ENCODE results near the gene REXO4.

REXO4 gene

DNA sequence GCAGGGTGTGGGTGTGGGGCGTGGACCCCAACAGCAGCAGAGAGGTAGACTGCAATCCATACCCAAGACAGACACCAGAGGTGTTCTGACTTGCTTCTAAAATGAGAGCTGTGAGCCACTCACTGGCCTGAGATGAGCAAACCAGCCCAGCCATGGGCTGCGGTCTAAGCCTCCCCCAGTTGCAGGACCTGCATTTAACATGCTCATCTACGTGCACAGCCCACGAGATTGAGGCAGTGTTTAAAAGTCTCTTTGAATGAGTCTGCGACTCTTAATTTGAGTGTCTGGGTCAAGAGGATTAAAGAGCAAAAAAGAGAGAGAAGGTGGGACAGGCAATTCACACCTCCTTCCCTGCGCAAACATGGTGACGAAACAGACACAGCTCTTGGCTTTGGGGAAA, 47.9 kb downstream of the REXO4 start:
- no peak for DNase-seq (ENCODE audit: low read depth in 2 of 3, low spot score in 2 of 3)

DNA sequence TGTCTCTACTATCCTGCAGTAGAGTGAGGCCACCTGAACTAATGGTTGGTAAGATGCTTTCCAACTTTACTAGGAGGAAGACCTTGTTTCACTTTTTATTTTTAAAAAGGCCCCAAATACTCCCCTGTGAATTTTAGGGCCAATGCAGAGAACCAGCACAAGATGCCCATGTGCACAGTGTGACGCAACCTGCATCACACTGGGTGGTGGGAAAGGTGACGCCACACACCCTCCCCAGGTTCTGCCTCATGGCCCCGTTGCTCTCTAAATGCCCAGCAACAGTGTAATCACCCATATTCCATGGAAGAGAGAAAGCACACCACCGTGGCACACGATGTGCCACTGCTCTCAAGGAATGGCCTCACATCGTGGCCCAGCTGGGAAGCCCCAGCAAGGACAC, 48.4 kb downstream of the REXO4 start:
- no peak for DNase-seq (ENCODE audit: low read depth in 2 of 3, low spot score in 2 of 3)

GRCh38 chr9:133368249-133368881, 49.4 kb downstream of the REXO4 start:
- no peak for DNase-seq (ENCODE audit: low read depth in 2 of 3, low spot score in 2 of 3)

- no peak for DNase-seq (ENCODE audit: low read depth in 2 of 3, low spot score in 2 of 3)
Observed at GRCh38 chr9:133367778-133368177, 50.0 kb downstream of the REXO4 start.

- DNase-seq (ENCODE audit: low read depth in 2 of 3, low spot score in 2 of 3), result no peak
Observed at GRCh38 chr9:133367221-133367620, 50.6 kb downstream of the REXO4 start.

DNA sequence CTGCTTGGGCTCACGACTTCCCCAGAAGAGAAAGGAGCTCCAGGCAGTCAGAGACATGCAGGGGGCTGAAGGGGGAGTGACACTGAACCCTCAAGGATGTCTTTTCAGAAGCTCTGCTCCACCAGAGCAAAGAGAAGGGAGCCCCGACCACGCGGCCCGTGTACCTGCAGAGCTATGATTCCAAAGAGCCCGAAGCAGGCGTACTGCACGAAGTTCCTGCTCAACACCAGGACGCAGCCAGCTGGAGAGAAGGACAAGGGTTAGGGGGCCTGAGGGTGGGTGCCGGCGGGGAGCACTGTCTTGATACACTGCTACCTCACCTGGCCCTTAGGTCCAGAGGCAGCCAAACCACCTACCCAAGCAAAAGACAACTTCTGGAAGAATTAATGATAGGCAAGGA, 51.4 kb downstream of the REXO4 start:
- DNase-seq (ENCODE audit: low read depth in 2 of 3, low spot score in 2 of 3), result no peak

DNA sequence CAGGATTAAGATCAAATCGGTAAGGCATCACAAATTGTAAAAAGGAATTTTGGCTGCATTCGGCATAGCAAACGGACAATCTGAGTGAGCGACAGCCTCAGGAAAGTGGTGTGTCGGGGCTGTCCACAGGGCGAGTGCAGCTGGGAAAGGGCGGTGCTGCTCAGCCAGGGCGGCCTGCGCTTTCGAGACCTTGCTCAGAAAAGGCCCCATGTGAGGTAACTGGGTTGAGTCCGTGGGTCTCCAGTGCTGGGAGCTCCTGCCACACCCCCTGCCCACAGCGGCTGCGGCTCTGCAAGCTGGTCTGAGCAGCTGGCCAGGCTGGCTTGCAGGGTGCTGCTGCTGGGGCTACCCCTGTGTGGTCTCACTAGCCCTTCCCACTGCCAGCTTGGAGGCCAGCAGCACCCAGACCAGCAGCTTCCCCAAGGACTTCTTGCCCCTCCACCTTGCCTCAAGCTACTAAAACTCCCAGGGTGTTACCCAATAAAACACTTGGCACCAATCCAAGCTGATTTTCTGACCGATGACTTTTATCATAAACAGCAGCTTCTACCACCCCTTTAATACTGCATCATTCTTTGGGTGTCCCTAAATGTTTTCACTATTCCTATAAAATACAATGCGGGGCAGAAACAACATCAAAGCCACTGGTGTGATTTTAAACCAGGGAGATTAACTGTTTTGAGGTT, 55.3 kb downstream of the REXO4 start:
- no peak for DNase-seq (ENCODE audit: low read depth in 2 of 3, low spot score in 2 of 3)

DNA sequence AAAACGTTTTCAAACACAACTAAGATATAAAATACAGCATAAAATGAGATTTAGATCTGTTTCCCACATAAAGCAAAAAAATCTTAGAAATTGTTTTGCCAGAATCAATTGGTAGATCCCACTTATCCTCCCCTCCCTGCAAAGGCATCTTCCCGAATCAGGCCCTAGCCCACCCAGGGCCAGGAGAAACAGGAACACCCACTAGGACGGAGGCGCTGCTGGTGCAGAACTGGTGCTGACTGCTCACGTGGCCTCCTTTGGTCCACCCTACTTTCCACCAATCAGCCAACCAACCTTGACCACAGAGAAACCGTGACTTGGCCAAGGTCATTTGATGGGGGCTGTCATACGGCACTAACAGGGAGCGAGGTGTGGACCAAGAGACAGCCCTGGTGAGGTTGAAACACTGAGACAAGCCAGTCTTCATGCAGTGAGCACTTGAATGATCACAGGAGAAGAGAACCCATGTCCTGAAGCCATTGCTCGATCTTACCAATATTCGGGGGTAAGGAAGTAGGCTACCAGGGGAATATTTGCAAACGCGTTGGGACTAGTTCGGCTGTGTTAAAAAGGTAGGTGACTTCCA, 56.2 kb downstream of the REXO4 start:
- no peak for DNase-seq (ENCODE audit: low read depth in 2 of 3, low spot score in 2 of 3)

- DNase-seq (ENCODE audit: low read depth in 2 of 3, low spot score in 2 of 3), result no peak
Observed at GRCh38 chr9:133360400-133361393, 57.1 kb downstream of the REXO4 start.

DNA sequence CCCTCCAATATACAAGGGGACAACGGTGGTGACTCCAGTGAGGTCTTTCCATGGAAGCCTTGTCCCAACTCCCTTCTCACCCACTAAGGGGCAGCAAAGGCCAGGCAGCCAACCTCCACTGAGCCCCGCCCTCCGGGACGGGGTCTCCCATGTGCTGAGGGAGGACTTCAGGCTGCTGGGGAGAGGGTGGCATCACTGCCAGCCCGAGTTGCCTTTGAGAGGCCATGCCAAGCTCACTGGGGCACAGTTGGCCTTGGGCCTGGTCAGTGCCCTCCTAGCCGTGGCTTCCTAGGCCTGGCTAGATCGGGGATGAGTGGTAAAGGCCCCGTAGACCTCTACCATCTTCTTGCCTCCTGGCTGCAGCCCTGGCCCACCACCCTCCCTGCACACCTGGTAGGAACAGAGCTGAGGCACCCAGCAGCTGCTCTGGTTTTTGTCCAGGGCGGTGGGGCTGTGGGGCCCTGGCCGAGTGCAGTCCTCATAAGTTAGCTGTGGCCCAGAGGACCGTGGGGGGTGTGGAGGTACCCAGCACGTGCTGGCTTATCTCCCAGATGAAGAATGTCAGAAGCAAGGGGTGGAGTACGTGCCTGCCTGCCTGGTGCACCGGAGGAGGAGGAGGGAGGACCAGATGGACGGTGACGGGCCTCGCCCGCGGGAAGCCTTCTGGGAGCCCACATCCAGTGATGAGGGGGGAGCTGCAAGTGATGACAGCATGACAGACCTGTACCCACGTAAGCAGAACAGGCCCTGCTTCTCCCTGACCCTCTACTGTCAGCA, 58.2 kb downstream of the REXO4 start:
- no peak for DNase-seq (ENCODE audit: low read depth in 2 of 3, low spot score in 2 of 3)

DNA sequence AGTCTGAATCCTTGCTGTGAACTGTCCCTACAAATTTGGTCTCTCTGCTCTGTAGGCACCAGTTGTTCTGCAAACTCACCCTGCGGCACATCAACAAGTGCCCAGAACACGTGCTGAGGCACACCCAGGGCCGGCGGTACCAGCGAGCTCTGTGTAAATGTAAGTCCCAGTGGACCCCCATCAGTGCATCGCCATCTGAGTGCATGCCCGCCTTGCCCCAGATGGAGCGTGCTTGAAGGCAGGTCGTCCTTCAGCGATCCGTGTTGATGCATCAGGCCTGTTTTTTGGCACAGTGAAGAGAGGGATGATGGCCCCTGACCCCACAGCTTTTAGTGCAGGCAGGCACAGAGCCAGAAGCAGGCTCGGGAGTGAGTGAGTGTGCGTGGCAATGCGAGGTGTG, 60.2 kb downstream of the REXO4 start:
- DNase-seq (ENCODE audit: low read depth in 2 of 3, low spot score in 2 of 3), result no peak

- peak in 2 of 3 experiments; percentile 62 to 77 for DNase-seq (ENCODE audit: low read depth in 2 of 3, low spot score in 2 of 3)
Observed at GRCh38 chr9:133356391-133357091, 61.3 kb downstream of the REXO4 start, which contains the start of the genes SURF1 and SURF2. SURF1 (minus strand) TSS chr9:133356487; CDS start chr9:133356453, 34 bp downstream. SURF2 (plus strand) TSS chr9:133356550; CDS start chr9:133356593, 43 bp downstream.

Data from activated CD8-positive, alpha-beta memory T cell treated with anti-CD3 and anti-CD28 coated beads for 48 hours (primary cell).